GM12878 (cell line): ENCODE measurements around the gene CAMKK1.

Source experiments
- EZH2 ChIP-seq: IDR thresholded peaks from 2 replicates; pipeline ENCODE4 v1.6.1; 2012; ENCODE audit warnings: low read depth, mild to moderate bottlenecking, control low read depth, inconsistent platforms, low read length, borderline replicate concordance; ENCODE audit not compliant: control insufficient read depth
- IRF4 ChIP-seq: IDR thresholded peaks from 2 replicates; pipeline ENCODE4 v1.6.1; 2011; ENCODE audit warnings: low read depth, low read length
- NRF1 ChIP-seq: conservative IDR thresholded peaks from 2 replicates; pipeline ENCODE4 v1.6.1; 2011; ENCODE audit warnings: mild to moderate bottlenecking, low read depth, low read length, improper control_type of control experiment
- PML ChIP-seq: IDR thresholded peaks from 2 replicates; pipeline ENCODE4 v1.6.1; 2012; ENCODE audit warnings: low read length, inconsistent platforms
- POLR2A ChIP-seq: IDR thresholded peaks from 2 replicates; pipeline ENCODE4 v1.6.1; 2011; ENCODE audit warnings: low read depth, mild to moderate bottlenecking, low read length
- SMC3 ChIP-seq: IDR thresholded peaks from 2 replicates; pipeline ENCODE4 v1.6.1; 2011; ENCODE audit warnings: low read length, improper control_type of control experiment, borderline replicate concordance
- SP1 ChIP-seq: IDR thresholded peaks from one replicate; pipeline ENCODE4 v1.6.1; 2011; ENCODE audit warnings: low read depth, low read length
- TF ChIP-seq, protein P1 (sequence below), 3 experiments: IDR thresholded peaks in 2 of 3; conservative IDR thresholded peaks in 1 of 3; 2 replicates each; pipeline ENCODE4 v1.5.1; 2011; ENCODE audit warnings: low read depth in 3 of 3, low read length in 3 of 3, mild to moderate bottlenecking in 3 of 3, control low read depth in 2 of 3, moderate library complexity in 2 of 3, inconsistent platforms in 1 of 3, mixed read lengths in 1 of 3; ENCODE audit not compliant: control insufficient read depth in 2 of 3, insufficient read depth in 1 of 3; ENCODE audit errors: extremely low read depth in 1 of 3

DNA sequence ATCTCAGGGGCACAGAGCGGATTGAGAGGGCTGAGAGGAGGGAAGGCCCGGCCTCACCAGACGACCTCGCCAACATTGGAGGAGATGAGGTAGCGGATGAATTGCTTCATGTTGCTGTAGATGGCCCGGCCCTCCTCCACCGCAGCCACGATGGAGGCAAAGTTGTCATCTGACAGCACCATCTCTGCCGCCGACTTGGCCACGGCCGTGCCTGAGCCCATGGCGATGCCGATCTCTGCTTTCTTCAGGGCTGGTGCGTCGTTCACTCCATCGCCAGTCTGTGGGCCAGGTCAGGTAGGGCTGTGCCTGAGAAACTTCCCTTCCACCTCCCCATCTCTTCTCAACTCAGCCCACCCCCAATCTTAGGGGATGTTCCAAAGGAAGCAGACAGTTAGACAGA lies 44.5 kb upstream of the CAMKK1 start:
- TF ChIP-seq EZH2 (no peak), NRF1 (no peak), POLR2A (no peak), PML (no peak), SMC3 (no peak), SP1 (no peak), IRF4 (no peak)
- TF ChIP-seq, protein P1, sequence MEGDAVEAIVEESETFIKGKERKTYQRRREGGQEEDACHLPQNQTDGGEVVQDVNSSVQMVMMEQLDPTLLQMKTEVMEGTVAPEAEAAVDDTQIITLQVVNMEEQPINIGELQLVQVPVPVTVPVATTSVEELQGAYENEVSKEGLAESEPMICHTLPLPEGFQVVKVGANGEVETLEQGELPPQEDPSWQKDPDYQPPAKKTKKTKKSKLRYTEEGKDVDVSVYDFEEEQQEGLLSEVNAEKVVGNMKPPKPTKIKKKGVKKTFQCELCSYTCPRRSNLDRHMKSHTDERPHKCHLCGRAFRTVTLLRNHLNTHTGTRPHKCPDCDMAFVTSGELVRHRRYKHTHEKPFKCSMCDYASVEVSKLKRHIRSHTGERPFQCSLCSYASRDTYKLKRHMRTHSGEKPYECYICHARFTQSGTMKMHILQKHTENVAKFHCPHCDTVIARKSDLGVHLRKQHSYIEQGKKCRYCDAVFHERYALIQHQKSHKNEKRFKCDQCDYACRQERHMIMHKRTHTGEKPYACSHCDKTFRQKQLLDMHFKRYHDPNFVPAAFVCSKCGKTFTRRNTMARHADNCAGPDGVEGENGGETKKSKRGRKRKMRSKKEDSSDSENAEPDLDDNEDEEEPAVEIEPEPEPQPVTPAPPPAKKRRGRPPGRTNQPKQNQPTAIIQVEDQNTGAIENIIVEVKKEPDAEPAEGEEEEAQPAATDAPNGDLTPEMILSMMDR (IDR thresholded peaks at IDR 0.05 in 2 of 3, conservative IDR thresholded peaks at IDR 0.05 in 1 of 3; ENCODE audit: control insufficient read depth in 2 of 3, extremely low read depth in 1 of 3, insufficient read depth in 1 of 3, low read depth in 3 of 3, low read length in 3 of 3) = no peak
